Measurements from ENCODE around the gene HSD17B1. TPM values are rescaled to one million over a fixed set of nuclear protein-coding genes. Genes with fewer than 3 reads are reported as not detected.

Gene HSD17B1
- total RNA-seq, 4 donors from 2014 or later: 1.6 to 8.7 (median 3.4) TPM

DNA sequence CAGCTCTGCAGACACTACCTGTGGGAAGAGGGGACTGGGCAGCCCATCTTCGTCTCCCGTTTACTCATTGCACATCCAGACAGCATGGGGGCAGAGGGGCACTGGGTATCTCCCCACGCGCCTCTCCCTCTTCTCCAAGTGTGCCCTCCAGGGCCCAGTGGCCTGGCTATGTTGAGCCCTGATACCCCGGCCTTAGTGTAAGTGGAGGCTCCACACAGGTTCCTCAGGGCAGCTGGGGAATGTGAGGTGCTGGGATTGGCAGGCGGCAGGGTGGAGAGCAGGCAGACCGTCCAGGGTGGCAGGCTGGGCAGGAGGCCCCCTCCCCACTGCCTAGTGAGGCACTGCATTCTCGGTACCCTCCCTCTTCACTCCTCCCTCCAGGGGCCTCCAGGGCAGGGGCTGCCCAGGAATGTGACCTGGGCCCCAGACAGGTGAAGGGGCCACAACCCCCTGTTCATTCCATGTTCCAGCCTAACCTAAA, 29.9 kb upstream of the HSD17B1 start:
- no peak for DNase-seq (ENCODE audit: low spot score)
- ATAC-seq (ENCODE audit: low FRiP score): no peak
- TF ChIP-seq, protein P1, sequence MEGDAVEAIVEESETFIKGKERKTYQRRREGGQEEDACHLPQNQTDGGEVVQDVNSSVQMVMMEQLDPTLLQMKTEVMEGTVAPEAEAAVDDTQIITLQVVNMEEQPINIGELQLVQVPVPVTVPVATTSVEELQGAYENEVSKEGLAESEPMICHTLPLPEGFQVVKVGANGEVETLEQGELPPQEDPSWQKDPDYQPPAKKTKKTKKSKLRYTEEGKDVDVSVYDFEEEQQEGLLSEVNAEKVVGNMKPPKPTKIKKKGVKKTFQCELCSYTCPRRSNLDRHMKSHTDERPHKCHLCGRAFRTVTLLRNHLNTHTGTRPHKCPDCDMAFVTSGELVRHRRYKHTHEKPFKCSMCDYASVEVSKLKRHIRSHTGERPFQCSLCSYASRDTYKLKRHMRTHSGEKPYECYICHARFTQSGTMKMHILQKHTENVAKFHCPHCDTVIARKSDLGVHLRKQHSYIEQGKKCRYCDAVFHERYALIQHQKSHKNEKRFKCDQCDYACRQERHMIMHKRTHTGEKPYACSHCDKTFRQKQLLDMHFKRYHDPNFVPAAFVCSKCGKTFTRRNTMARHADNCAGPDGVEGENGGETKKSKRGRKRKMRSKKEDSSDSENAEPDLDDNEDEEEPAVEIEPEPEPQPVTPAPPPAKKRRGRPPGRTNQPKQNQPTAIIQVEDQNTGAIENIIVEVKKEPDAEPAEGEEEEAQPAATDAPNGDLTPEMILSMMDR (IDR thresholded peaks at IDR 0.05): no peak

DNA sequence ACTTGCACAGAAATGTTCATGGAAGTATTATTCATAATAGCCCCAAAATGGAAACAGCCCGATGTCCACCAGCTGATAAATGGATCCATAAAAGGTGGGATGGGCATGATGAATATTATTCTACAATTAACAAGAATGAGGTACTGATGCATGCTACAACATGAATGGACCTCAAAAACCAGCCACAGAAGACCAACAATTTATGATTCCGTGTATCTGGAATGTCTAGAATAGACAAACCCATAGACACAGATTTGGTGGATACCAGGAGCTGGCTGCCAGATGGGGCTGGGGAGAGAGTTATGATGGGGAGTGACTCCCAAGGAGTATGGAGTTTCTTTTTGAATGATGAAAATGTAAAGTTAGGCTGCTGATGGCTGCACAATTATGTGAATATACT, 27.5 kb upstream of the HSD17B1 start:
- DNase-seq (ENCODE audit: low spot score) (no peak), ATAC-seq (ENCODE audit: low FRiP score) (no peak)
- TF ChIP-seq, protein P1 (IDR thresholded peaks at IDR 0.05): no peak

DNA sequence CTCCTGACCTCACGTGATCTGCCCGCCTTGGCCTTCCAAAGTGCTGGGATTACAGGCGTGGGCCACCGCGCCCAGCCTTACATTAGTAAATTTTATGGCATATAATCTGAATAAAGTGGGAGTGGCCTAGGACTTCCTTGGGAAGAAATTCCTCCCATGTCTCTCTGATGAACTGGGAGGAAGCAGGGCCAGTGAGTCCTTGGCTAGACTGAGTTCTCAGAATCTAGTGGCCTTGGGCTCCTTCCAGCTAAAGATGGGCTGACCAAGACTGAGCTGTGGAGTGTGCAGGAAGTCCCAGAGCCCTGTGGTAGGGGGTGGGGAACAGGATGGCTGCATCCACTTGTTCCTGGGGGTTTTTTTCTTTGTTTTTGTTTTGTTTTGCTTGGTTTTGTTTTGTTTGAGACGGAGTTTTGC, 26.7 kb upstream of the HSD17B1 start:
- DNase-seq (ENCODE audit: low spot score) (no peak), ATAC-seq (ENCODE audit: low FRiP score) (no peak)
- TF ChIP-seq, protein P1 (IDR thresholded peaks at IDR 0.05): no peak

DNA sequence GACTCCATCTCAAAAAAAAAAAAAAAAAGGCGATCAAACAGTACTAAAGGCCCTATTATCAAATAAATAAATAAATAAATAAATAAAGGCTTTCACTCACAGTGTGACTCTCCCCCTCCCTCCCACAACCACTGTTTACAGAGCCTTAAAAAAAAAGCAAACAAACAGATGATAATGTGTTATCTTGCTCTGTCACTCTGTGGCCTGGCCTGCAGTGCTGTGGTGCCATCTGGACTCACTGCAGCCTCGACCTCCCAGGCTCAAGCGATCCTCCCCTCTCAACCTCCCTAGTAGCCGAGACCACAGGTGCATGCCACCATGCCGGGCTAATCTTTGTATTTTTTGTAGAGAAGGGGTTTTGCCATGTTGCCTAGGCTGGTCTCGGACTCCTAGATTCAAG, 24.8 kb upstream of the HSD17B1 start:
- ATAC-seq (ENCODE audit: low FRiP score) (no peak), DNase-seq (ENCODE audit: low spot score) (no peak)
- TF ChIP-seq, protein P1 (IDR thresholded peaks at IDR 0.05): no peak

DNA sequence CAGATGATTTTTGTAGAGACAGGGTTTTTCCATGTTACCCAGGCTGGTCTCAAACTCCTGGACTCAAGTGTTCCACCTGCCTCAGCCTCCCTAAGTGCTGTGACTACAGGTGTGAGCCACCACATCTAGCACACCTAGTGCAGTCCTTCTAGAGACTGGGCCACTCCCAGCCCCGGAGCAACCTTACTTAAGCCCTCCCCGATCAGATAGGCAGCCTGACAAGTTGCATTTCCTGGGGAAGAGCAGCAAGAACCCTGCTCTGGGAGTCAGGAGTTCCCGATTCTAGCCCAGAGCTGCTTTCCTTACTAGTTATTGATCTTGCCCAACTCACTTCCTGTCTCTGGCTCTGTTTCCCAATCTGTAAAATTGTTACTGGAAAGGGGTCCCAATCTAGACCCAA, 23.7 kb upstream of the HSD17B1 start:
- DNase-seq (ENCODE audit: low spot score): no peak
- TF ChIP-seq, protein P1 (IDR thresholded peaks at IDR 0.05): no peak
- ATAC-seq (ENCODE audit: low FRiP score): no peak

DNA sequence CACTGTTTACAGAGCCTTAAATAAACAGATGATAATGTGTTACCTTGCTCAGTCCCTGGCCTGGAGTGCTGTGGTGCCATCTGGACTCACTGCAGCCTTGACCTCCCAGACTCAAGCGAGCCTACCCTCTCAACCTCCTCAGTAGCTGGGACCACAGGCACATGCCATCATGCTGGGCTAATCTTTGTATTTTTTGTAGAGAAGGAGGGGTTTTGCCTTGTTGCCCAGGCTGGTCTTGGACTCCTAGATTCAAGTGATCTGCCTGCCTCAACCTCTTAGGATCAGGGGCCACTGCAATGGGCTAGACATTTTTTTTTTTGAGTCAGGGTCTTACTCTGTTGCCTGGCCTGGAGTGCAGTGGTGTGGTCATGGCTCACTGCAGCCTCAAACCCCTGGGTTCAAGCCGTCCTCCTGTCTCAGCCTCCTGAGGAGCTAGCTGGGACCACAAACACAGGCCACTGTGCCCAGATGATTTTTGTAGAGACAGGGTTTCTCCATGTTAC, 21.7 kb upstream of the HSD17B1 start:
- ATAC-seq (ENCODE audit: low FRiP score) (no peak), DNase-seq (ENCODE audit: low spot score) (no peak)
- TF ChIP-seq, protein P1 (IDR thresholded peaks at IDR 0.05): no peak
